Stromal cell of bone marrow (primary cell): Measurements from ENCODE around the gene VMP1.
A peak's percentile ranks its signal among the peaks of the same experiment; 100 is the strongest.
"Not testable (repeated sequence)": the region's sequence is repeated elsewhere in the genome, so short reads cannot be mapped to it uniquely, and the experiment has no call there.

Experiments used
- DNase-seq: peaks from one replicate; pipeline ENCODE4 v3.0.0-alpha.2; 2012; ENCODE audit warnings: low read depth

VMP1 gene

DNA sequence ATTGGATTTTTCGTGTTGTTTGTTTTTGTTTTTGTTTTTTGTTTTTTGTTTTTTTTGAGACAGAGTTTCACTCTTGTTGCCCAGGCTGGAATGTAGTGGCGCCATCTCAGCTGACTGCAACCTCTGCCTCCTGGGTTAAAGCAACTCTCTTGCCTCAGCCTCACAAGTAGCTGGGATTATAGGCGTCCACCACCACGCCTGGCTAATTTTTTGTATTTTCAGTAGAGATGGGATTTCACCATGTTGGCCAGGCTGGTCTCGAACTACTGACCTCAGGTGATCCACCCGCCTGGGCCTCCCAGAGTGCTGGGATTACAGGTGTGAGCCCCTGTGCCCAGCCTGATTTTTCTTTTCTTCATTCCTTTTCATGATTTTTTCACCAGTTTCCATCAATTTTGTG, 73.1 kb downstream of the VMP1 start:
- not testable (repeated sequence) for DNase-seq

DNA sequence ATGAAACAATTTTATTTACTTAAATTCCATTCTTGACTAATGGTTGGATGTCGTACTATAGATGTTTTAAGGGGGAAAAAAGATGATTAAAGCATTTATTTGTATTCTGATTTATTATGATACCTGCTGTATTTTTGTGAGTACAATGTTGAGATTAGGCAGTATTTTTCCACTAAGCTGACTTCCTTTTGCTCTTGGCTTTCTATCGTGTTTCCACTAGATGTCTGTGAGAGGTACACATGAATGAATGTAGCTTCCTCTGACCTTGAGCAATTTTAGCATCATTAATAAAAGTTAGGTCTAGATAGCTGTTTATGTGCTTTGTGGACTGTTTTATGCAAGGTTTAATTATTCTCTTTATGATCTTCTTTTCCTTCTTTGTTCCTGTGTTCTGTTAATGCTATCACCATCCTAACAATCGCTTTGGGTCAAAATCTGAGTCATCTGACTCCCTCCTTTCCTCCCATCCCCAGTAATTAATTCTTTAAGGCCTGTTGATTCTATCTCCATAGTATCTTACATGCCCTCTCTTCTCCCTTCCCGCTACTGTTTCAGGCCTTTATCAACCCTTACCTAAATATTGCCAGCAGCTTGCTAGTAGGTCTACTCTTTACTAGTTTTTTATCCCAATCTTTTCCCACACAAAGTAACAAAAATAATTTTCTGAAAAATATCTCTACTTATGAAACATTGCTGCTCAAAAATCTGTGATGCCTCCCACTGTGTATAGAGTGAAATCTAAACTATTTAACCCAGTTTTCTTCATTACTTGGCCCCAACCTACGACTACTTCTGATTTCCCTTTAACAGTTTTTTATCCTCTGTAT, 76.0 kb downstream of the VMP1 start:
- DNase-seq, result no peak

DNA sequence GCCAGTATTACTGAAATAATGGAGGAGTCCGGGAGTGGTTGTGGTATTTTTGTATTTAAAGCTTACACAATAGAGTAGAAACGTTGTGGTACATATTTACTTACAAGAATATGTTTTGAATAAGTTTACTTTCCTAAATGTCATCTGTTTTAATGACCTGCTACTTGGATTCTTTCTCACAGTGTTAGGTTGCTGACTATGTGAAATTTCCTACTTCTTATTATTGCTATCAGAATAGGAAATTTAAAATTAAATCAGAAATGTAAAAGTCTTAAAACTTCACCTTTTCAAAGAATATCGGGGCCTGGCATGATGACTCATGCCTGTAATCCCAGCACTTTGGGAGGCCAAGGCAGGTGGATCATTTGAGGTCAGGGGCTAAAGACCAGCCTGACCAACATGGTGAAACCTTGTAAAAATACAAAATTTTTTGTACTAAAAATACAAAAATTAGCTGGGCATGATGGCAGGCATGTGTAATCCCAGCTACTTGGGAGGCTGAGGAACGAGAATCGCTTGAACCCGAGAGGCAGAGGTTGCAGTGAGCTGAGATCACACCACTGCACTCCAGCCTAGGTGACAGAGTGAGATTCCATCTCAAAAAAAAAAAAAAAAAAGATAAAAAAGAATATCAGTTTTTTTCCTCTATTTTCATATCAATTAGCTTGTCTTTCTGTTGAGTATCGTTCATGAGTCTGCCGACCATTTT, 77.8 kb downstream of the VMP1 start:
- no peak for DNase-seq

DNA sequence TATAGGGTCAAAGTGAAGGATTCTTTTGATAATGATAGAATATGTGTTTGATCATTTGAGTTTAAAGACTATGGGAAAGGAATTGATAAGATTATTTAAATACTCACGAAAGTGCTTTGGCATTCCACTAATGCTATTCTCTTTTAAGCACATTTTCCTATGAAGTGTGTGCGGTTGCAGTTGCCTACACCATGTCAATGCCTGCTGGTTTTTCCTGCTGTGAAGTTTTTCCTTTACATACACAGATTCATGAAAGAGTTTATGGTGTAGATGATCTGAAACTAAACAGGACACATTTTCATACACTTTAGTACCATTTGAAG, 78.7 kb downstream of the VMP1 start:
- no peak for DNase-seq

DNA sequence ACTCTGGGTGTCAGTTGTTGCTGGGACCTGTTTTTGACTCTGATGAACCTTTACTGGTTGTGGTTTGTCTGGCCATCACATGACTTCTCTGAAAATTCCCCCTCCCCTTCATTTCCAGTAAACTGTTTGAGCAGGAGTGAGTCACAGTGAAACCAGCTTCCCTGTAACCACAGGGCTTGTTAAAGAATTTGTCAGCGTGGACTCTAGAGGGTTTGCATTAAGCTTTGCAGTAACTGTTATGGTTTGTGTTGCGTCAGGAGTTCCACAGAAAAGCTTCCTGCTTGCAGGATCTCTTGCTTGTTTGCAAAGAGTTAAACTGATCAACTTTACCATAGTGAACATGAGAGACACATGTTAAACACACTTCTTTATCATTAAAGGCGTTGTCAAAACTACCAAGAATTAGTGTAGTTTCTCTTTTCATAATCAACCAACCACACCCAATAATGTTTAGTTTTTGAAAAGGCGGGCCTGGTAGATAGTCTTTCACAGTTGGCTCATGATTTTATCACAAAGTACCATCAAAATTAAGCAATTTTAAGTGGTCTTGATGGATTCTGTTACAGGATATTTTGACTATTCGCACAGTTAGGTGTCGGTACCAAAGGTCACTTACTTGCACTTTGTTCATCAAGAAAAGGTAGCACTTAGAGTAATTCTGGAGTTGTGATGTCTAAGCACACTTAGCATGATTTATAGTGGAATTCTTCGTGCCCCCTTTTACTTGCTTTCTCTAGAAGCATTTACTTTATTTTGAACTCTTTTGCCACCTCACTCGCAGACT, 79.3 kb downstream of the VMP1 start:
- DNase-seq, result peak; percentile 100

DNA sequence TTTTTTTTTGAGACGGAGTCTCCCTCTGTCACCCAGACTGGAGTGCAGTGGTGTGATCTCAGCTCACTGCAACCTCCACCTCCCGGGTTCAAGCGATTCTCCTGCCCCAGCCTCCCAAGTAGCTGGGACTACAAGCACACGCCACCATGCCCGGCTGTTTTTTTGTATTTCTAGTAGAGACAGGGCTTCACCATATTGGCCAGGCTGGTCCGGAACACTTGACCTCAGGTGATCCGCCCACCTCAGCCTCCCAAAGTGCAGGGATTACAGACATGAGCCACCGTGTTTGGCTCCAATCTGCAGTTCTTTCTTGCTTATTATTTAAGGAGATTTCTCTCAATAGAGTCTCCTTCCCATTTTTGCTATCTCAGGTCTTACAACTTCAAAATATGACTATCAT, 82.4 kb downstream of the VMP1 start:
- not testable (repeated sequence) for DNase-seq

DNA sequence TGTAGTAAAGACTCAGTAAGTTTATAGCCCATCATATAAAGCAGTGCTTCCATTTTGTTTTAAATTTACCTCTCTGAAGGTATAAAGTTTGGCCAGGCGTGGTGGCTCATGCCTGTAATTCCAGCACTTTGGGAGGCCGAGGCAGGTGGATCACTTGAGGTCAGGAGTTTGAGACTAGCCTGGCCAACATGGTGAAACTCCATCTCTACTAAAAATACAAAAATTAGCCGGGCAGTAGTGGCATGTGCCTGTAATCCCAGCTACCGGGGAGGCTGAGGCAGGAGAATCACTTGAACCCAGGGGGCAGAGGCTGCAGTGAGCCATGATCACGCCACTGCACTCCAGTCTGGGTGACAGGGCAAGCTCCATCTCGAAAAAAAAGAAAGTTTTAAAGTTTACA, 83.0 kb downstream of the VMP1 start:
- DNase-seq, result not testable (repeated sequence)

DNA sequence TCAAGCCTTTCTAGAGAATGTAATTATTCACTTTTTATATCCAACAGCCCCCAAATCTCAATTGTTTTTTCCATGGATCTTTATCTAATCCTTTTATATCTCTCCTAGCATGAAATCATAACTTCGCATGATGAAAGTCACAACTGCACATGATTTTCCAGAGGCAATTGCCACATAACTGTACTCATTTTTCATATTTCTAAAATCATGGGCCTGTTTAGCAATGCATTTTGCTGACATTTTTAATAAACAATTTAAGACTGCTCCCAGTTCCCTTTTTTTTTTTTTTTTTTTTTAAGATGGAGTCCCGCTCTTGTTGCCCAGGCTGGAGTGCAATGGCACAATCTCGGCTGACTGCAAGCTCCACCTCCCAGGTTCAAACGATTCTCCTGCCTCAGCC, 83.5 kb downstream of the VMP1 start:
- no peak for DNase-seq

DNA sequence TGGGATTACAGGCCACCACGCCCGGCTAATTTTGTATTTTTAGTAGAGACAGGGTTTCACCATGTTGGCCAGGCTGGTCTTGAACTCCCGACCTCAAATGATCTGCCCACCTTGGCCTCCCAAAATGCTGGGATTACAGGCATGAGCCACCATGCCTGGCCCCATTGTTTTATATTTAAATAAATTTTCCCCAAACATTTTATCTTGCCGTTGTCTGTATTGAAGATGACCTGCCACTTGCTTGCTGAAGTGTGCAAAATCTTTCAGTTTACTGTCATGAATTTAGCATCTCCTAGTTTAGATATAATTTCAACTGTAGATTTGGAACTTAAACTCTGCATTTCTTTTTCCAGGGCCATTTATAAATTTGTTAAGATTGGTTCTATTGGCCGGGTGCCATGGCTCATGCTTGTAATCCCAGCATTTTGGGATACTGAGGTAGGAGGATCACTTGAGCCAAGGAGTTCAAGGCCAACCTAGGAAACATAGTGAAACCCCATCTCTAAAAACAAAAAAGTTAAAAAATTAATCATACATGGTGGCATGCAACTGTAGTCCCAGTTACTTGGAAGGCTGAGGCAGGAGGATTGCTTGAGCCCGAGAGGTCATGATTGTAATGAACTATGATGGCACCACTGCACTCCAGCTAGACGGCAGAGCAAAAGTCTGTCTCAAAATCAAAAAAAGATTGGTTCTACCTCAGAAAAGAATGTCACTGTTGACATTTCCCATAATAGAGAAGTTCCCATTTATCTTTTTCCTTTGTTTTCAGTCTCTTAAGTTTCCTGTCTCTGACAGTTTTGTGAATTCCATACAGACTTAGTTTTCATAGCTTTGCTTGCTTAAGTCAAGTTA, 84.4 kb downstream of the VMP1 start:
- no peak for DNase-seq

DNA sequence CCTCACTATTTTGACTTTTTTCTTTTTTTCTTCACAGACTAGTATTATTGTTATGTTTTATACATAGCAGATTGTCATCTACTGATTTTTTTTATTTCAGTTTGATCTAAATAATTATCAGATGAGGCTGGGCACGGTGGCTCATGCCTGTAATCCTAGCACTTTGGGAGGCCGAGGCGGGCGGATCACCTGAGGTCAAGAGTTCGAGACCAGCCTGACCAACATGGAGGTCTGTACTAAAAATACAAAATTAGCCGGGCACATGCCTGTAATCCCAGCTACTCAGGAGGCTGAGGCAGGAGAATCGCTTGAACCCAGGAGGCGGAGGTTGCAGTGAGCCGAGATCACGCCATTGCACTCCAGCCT, 85.0 kb downstream of the VMP1 start:
- not testable (repeated sequence) for DNase-seq

DNA sequence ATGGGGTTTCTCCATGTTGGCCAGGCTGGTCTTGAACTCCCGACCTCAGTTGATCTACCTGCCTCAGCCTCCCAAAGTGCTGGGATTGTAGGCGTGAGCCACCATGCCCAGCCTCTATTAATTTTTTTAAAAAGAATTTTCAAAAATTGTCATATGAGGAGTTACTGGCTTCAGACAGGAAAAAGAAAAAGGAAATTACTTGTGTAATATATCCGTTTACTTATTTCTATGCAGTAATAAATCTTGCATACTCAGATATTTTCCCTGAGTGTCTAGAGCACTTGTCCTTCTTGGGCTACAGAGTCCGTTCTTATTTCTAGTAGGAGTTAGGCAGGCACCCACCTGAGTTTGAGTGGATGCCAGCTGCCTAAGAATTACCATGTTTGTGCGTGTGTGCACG, 85.8 kb downstream of the VMP1 start:
- no peak for DNase-seq

DNA sequence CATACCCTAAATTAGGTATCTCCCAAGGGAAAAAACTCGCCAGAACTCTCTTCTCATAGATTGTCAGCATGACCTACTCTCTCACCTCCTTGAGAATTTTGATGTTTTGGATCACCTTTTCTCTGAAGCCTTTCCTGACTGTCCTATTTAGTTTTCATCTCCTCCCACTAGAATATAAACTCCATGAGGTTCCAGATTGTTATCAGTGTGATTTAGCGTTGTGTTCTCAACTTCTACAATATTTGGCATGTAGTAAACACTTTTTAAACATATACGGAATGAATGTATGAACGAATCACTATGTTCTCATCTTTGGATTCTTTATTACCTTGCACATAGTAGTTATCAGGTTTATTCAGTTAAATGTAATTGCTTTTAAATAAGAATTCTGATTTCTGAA, 88.7 kb downstream of the VMP1 start:
- DNase-seq, result no peak

DNA sequence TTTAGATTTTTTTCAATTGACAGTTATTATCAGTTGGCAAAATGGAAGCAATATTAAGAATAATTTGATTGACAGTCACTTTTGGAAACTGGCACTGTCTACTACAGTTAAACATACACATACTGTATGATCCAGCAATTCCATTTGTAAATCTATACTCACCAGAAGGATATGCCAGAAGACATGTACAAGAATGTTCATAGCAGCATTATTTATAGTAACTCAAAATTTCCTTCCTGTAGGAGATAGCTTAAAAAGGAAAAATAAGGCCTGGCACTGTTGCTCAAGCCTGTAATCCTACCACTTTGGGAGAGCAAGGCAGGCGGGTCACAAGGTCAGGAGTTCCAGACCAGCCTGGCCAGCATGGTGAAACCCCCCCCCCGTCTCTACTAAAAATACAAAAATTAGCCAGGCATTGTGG, 89.3 kb downstream of the VMP1 start:
- DNase-seq, result no peak

DNA sequence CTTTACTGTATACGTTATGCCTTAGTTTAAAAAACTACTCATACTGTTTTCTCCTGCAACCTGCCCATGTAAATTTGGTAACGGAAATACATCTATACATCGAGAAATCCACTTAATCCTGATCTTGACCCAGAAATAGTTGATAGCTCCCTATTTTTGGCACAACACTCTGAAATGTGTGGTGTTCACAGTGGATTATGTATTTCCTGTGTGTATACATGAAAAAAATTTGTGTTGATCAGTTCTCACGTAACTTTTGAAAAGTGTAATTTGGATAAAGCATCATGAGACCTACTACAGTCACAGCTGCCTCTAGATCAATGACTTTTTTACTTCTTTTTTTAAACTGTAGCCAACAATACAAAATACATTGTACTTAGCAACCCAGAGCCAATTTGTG, 90.7 kb downstream of the VMP1 start:
- no peak for DNase-seq

DNA sequence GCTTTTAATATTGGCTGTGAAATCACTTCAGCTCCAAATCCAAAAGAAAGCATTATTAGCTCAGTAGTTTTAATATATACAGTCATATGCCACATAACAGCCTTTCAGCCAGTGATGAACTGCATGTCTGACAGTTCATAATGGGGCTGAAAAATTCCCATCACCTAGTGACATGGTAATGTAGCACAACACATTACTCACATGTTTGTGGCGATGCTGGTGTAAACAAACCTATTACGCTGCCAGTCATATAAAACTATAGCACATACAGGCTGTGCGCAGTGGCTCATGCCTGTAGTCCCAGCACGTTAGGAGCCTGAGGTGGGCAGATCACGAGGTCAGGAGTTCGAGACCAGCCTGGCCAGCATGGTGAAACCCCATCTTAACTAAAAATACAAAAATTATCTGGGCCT, 93.1 kb downstream of the VMP1 start:
- DNase-seq, result no peak

DNA sequence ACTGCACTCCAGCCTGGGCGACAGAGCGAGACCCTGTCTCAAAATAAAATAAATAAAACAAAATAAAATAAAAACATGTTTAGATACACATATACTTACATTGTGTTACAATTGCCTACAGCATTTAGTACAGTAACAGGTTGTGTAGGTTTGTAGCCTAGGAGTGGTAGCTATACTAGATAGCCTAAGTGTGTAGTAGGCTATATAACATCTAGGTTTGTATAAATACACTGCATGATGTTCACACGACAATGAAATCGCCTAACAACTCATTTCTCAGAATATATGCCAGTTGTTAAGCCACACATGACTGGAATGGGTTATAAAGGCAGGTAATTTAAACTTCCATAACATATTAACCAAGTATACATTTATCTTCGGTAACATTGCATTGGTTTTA, 94.7 kb downstream of the VMP1 start:
- DNase-seq, result no peak

DNA sequence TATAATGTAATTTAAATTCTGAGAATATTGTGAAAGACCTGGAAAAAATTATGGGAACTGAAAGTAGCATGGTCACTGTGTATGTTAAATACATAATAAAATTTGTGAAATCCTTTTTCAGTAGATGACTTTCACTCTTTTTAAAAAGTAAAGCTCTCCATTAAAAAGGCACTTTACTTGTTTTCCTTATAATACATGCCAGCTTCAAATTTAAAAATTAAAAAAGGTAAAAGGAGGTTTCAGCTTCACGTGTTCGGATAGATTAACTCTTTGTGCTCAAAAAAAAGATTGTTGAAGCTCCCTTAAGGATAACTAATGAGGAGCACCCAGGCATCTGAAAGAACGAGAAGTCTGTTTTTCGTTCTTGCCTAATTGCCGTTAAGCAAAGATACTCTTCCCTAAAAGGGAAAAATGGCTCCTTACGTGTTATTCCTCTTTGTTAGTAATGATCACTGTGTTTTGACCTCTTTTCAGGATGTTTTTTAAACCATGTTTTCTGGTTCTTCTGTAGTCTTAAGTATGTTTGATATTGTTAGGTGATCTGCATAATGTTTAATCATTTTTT, 97.5 kb downstream of the VMP1 start:
- DNase-seq, result no peak

DNA sequence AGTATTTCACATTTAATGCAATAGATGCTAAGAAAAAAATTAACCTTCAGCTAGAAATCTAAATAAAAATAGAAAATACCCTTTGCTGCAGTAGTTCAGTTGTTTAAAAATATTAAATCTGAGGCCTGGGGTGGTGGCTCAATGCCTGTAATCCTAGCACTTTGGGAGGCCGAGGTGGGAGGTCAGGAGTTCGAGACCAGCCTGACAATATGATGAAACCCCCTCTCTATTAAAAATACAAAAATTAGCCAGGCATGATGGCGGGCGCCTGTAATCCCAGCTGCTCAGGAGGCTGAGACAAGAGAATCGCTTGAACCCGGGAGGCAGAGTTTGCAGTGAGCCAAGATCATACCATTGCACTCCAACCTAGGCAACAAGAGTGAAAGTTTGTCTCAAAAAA, 98.9 kb downstream of the VMP1 start:
- not testable (repeated sequence) for DNase-seq

DNA sequence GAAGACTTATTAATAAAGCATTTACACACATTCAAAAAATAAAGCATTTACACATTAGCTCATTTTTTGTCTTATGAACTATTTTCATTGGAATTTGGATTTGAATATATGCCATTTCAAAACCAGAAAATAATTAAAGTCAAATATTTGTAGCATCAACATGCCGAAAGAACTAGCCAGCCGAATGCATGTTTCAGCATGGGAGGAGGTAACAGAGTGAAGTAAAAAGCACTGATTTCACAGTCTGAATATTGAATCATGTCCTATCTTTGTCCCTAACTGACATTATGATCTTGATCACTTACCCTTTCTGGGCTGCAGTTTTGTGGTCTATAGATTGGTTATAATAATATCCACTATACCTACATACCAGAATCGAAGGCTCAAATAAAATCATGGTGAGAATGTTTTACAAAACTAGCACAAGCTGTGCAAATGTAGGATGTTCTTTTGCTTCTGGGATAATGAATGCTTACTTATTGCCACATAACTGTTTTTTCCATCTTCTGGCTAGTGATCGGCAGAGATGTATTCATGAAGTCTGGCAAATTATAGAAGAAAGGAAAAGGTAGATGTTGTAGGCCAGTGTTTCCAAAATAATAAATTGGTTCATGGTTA, 100.5 kb downstream of the VMP1 start:
- DNase-seq, result no peak

DNA sequence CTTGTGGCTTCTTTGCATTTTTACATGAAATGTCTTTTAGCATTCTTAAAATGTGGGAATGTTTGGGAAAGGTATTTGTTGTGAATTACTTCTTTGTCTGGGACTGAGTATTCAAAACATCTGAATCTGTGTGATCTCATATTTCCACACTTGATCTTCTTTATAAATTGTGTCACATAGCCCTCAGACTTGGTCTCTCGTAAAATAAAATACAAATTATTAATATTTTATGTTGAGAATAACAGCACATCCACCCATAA, 103.4 kb downstream of the VMP1 start:
- no peak for DNase-seq

DNA sequence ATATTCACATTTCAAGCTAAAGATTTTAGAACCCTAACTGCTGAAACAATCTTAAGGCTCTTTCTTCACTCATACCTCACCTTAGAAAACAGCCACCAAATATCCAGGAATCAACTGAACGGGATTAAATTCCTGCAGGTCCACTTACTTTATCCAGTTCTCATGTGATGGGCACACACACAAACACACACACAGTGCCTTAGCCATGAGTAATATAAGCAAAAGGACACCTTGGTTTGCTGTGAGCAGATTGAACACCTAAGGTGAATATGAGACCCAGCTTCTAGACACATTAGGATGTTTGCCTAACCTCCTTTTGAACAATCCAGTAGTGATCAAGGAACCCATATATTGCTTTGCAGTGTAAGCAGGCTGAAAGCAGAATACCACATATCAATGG, 103.8 kb downstream of the VMP1 start:
- no peak for DNase-seq

DNA sequence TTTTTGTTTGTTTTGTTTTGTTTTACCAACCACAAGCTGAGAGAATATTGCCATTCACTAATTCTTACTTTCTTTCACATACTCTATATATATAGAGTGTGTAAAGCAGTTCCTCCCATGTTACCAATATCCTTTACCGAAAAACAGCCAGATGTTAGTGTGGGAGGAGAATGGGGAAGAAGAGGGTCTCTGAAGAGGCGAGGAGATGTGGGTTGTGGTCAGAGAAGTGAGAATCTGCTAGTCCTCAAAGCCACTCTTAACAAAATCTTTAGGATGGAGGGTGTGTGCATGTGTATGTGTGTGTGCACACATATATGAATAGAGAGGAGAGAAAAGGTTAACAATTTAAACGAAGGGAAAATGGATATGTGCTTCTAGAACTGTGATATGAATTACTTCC, 104.7 kb downstream of the VMP1 start:
- DNase-seq, result no peak
